Measurements from ENCODE around the gene SLIT3.

DNA sequence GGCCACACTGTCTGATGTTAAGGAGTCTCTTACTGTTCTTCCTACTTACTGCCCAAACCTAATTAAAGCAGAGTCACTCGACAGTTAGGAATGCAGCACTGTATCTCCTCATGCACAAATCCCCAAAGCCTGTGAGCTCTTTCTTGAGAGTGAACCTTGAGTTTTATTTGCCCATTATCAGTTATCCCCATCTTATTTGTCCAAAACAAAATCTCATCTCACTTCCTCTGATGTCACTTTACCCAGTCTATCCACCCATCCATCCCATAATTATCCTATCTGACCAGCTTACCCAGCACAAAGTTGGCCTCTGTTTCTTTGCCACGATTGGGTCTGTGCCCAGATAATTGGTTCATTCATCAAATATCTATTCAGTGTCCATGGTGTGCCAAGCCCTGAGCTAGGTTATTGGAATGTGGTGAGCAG lies 250.8 kb downstream of the SLIT3 start:
- TF ChIP-seq POLR2A (IDR thresholded peaks at IDR 0.05) (no peak), CTCF (IDR thresholded peaks at IDR 0.05) (no peak)
